Hematopoietic multipotent progenitor cell (in vitro differentiated cells): Measurements from ENCODE around the gene WAPL. TPM values are rescaled to one million over a fixed set of nuclear protein-coding genes. Genes with fewer than 3 reads are reported as not detected.

ENCODE experiments used
- DNase-seq, 3 donors: peaks; one replicate each; pipeline ENCODE4 v3.0.0-alpha.2; 2011 to 2015; ENCODE audit warnings: low read depth in 2 of 3, low spot score in 2 of 3
- total RNA-seq: library from RNA; depleted of rRNA; stranded (reverse); fragments of >200 nt; gene quantifications from one replicate; pipeline ENCODE4 v1.2.3, GENCODE V29; 2012

WAPL gene
- total RNA-seq, 1 donor: 36.4 TPM

- DNase-seq: no peak
These were observed 37.9 kb downstream of the WAPL start for GRCh38 chr10:86483664-86484063.

- DNase-seq: no peak
These were observed 39.8 kb downstream of the WAPL start for GRCh38 chr10:86481761-86482160.

DNA sequence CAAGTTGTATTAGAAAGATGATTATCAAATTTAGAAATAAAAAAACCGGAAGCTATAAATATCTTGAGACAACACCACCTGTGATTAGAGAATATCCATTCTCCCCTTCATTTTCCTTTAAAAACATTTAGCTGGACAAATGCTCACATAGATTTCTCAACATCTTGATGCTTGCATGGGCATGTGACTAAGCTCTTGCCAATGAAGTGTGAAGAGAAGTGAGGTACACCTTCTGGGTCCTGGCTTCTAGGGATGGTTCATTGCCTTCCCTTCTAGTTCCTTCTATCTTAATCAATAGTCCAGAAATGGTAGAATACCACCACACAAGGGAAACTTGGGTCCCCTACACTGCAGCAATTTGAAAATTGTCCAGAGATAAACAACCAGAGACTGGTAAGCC lies 41.0 kb downstream of the WAPL start:
- no peak for DNase-seq

- no peak for DNase-seq
These were observed 49.5 kb downstream of the WAPL start for GRCh38 chr10:86472061-86472460.

- DNase-seq: no peak
These were observed 59.4 kb downstream of the WAPL start for GRCh38 chr10:86461963-86462804.

- no peak for DNase-seq
These were observed 70.0 kb downstream of the WAPL start for GRCh38 chr10:86451604-86451960.

DNA sequence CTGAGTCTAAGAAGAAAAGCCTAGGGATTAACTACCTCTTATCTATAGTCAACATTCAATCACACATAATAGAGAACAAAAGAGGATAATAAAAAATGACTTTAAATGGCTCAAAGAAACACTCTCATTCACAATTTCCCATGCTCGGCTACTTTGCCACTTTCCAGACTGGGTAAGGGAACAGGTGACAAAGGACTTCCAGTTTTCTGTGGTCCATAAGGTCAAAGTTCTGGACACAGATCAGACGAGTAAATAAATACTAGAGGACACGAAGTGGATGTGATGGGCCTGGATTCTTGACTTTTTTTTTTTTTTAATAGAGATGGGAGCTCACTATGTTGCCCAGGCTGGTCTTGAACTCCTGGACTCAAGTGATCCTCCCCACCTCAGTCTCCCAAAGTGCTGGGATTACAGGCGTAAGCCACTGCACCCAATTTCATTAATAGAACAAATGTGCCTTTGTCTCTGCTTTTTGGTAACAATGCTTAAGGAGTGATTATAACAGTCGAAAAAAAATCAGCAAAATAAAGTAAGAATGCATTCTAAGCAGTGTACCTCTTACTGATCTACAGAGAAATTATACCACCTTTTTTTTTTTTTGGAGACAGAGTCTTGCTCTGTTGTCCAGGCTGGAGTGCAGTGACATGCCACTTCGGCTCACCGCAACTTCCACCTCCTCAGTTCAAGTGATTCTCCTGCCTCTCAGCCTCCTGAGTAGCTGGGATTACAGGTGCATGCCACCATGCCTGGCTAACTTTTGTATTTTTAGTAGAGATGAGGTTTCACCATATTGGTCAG lies 70.6 kb downstream of the WAPL start:
- no peak for DNase-seq

DNA sequence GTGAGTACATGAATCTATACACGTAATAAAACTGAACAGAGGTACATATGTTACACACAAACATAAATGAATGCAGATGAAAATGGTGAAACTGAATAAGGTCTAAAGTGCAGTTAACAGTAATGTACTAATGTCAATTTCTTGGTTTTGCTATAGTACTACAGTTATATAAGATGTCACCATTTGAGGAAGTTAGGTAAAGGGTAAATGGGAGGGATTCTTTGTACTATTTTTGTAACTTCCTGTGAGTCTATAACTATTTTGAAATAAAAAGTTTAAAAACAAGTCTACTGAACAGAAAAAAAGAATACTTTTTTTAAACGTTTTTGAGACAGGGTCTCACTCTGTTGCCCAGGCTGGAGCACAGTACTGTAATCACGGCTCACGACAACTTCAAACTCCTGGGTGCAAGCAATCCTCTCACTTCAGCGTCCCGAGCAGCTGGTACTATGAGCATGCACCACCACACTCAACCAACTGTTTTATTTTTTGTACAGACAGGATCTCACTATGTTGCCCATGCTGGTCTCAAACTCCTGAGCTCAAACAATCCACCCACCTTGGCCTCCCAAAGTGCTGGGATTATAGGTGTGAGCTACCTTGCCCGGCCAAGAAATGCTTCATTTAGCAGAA lies 71.5 kb downstream of the WAPL start:
- peak in 1 of 3 donors; percentile 34 for DNase-seq

DNA sequence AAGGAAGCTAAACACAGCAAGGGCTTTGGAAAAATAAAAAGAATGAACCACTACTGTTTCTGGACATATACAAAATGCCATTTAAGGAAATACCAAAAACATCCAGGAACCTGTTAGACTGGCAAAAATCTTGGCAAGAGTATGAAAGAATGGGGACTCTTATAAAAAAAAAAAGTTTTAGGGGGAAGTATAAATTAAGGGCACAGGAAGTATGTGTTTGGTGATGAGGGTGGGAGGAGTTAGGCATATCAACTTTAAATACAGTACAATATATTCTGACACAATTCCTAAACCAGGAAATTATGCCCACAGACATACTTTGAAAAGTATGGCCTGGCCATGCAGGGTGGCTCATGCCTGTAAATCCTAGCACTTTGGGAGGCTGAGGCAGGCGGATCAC lies 74.2 kb downstream of the WAPL start:
- peak in 1 of 3 donors; percentile 8 for DNase-seq

- no peak for DNase-seq
These were observed 74.6 kb downstream of the WAPL start for GRCh38 chr10:86446987-86447386.

DNA sequence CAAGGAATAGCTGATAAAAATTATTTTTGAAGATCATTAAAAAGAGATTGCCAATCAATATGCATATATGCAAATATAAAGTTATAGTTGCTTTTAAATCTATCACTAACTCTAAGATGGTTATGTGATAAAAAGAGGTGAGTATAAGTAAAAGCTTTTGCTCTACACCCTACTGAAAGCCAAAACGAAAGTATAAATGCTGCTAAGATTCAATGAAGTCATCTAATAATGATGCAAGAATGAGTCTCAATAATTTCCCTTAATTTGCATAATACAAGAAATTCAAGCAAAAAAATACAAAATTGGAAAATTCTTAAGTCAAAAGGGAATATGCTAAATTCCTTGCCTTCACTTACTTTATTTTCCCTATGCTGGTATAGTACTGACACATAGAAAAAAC lies 75.2 kb downstream of the WAPL start:
- DNase-seq: no peak

DNA sequence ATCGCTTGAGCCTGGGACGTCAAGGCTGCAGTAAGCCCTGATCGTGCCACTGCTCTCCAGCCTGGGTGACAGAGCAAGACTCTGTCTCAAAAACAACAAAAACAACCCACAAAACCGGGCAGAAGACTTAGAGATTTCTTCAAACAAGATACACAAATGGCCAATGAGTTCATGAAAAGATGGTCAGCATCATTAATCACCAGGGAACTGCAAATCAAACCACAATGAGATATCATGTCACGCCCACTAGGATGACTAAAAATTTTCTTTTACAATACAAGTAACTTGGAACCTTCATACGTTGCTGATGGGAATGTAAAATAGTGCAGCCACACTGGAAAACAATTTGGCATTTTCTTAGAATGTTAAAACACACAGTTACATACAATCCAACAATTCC lies 77.7 kb downstream of the WAPL start:
- no peak for DNase-seq

DNA sequence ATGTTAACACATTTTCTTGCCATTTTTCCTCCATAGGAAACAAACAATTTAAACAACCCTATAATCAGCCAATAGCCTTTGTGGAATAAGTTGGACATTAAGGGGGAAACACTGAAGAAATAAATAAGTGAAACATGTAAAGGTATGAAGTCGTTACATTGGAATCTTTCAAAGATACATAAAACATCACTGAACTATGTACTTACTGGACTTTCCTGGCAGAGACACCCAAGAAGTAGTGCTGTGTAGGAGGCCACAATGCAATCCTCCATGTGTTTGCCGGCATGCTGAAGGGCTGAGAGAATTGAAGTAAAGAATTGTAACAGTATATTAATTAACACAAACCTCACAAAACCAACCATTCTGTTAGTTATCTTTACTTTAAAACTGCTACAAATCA lies 78.5 kb downstream of the WAPL start:
- no peak for DNase-seq

GRCh38 chr10:86440874-86441843 lies 80.4 kb downstream of the WAPL start:
- no peak for DNase-seq

- peak in 2 of 3 donors; percentile 15 to 38 for DNase-seq
These were observed 82.0 kb downstream of the WAPL start for GRCh38 chr10:86439544-86439943.

DNA sequence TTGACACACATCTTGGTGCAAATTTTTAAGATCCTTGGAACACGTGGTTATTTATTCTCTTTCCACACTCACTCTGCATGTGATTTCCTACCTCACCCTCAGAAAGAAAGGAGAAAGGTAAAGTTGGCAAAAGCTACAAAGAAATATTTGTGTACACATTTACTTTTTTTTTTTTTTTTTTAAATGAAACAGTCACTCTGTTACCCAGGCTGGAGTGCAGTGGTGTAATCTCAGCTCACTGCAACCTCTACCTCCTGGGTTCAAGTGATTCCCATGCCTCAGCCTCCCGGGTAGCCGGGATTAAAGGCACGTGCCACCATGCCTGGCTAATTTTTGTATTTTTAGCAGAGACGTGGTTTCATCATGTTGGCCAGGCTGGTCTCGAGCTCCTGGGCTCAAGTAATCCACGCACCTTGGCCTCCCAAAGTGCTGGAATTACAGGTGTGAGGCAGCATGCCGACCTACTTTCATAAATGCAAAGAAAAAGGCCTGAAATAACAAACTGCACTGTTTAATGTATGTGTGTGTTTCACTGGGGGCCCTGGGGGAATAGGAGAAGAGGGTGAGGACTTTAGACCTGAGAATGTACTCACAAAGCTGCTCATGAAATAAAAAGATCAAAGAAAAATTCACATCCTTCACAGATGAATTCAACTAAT lies 83.4 kb downstream of the WAPL start:
- DNase-seq: no peak

DNA sequence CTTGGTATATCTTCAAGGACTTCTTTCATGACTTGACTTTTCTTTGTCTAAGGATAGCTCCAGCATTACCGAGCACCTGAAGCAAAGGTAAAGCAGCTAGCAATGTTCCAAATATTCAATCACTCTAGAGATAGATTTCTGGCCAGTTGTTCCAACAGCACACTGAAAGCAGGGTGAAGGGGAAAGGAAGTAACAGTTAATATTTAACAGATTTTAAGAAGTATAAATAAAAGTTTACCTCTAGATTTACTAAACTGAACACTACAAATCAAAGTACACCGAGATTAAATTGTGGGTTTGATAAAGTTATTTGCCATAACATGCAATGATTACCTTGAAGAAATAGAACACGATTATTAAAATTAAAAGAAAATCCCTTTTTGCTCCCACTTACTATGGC lies 84.1 kb downstream of the WAPL start:
- DNase-seq: no peak

GRCh38 chr10:86436963-86437362 lies 84.6 kb downstream of the WAPL start:
- DNase-seq: no peak

DNA sequence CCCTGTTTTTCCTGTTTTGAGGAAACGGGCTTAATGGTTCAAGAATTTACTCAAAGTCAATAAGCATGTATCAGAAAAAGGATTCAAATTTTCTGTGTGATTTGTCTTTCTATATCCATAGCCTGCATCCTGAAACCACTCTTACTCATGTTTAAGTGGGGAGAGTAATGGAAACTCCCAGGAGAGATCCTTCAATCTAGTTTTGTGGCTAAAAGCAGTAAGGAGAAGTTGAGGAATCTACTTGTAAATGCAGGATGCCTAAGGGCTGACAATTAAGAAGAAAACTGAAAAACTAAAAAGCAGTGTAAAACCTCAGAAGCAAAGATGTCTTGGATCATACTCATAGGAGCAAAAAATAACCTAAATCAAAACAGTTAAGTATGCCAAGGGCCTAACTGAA lies 86.9 kb downstream of the WAPL start:
- DNase-seq: no peak

GRCh38 chr10:86423739-86424138 lies 97.9 kb downstream of the WAPL start:
- DNase-seq: no peak
